Measurements from ENCODE around the gene PLXND1. TPM values are rescaled to one million over a fixed set of nuclear protein-coding genes. Genes with fewer than 3 reads are reported as not detected.
"Not testable (repeated sequence)": the region's sequence is repeated elsewhere in the genome, so short reads cannot be mapped to it uniquely, and the experiment has no call there.

Gene PLXND1
- total and polyA plus RNA-seq, 8 donors: 175 to 263 (median 214) TPM

DNA sequence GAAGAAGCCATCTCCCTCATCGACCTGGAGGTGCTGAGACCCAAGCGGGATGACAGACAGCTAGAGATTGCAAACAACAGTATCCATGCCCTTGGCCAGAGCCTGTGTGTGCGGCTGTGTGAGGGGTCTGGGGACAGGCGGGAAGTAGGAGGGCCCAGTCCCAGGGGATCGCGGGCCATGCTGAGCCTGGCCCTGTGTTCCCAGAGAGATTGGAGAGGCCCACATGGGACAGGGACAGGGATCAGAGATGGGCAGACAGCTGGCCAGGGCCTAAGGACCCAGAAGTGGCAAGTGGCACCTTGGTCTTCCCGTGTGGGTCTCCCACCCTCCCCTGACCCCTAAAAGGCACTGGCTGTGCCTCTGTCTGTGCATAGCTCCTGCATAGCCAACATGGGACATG lies 89.0 kb downstream of the PLXND1 start:
- ATAC-seq (no peak), DNase-seq (no peak)
- Histone ChIP-seq H3K4me1 (no peaks in the 10 kb centered on the region), H3K9me3 (no peaks in the 10 kb centered on the region), H3K4me3 (no peak overlapping the region), H3K36me3 (peaks cover 0 to 53% of the 10 kb centered on the region in 2 donors), H3K27me3 (no peaks in the 10 kb centered on the region), H3K27ac (no peak overlapping the region)
- TF ChIP-seq, protein P1, sequence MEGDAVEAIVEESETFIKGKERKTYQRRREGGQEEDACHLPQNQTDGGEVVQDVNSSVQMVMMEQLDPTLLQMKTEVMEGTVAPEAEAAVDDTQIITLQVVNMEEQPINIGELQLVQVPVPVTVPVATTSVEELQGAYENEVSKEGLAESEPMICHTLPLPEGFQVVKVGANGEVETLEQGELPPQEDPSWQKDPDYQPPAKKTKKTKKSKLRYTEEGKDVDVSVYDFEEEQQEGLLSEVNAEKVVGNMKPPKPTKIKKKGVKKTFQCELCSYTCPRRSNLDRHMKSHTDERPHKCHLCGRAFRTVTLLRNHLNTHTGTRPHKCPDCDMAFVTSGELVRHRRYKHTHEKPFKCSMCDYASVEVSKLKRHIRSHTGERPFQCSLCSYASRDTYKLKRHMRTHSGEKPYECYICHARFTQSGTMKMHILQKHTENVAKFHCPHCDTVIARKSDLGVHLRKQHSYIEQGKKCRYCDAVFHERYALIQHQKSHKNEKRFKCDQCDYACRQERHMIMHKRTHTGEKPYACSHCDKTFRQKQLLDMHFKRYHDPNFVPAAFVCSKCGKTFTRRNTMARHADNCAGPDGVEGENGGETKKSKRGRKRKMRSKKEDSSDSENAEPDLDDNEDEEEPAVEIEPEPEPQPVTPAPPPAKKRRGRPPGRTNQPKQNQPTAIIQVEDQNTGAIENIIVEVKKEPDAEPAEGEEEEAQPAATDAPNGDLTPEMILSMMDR (IDR thresholded peaks at IDR 0.05): no peak
- intact Hi-C loops (cut with DNase I): no loop called here

DNA sequence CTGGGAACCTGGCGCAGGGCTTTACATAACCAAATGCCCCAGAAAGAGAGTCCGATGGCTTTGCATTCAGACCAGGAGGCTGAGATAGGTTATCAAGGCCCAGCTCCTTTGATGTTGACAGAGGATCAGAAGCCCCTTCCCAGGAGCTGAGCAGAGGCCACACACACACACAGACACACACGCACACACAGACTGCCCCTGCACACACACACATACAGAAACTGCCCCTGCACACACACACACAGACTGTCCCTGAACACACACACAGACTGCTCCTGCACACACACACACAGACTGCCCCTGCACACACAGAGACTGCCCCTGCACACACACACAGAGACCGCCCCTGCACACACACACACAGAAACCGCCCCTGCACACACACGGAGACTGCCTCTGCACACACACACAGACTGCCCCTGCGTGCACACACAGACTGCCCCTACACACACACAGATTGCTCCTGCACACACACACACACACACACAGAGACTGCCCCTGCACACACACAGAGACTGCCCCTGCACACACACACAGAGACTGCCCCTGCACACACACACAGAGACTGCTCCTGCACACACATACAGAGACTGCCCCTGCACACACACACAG lies 90.5 kb downstream of the PLXND1 start:
- H3K4me3 ChIP-seq; H3K27me3 ChIP-seq; H3K27ac ChIP-seq; H3K9me3 ChIP-seq; ATAC-seq; H3K4me1 ChIP-seq; DNase-seq; intact Hi-C loops (cut with DNase I): not testable (repeated sequence)
- H3K36me3 ChIP-seq: peaks cover 0 to 59% of the 10 kb centered on the region in 2 donors

DNA sequence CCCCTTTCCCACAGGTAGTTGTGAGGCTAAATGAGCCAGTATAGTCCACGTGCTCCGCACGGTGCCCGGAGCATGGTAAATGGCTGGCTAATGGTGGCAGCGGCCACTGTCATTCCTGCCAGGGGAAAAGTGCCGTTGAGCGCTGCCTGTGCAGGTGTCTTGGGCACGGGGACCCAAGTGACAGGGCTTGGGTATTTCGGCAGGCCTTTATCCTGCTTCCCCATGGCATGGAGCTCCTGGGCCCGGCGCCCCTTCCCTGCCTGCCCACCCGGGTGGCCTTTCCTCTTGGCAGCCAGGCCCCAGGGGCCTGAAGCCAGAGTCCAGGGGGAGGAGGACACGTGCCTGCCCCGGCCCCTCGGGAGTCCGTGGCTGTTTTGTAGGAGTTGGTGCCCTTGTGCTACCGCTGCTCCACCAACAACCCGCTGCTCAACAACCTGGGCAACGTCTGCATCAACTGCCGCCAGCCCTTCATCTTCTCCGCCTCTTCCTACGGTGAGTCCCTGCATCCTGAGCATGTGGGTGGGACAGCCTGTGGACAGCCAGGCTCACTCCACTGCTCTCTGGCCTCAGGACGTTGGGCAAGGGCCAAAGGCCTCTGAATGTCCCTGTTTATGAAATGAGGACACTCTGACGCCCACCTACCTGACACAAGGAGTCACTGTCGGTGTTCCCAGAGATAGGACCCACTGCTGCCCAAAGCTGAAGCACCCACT lies 91.2 kb downstream of the PLXND1 start:
- DNase-seq; H3K9me3 ChIP-seq; H3K27me3 ChIP-seq; intact Hi-C loops (cut with DNase I); H3K4me3 ChIP-seq; H3K4me1 ChIP-seq; ATAC-seq; H3K27ac ChIP-seq: not testable (repeated sequence)
- peaks cover 0 to 65% of the 10 kb centered on the region in 2 donors for H3K36me3 ChIP-seq

DNA sequence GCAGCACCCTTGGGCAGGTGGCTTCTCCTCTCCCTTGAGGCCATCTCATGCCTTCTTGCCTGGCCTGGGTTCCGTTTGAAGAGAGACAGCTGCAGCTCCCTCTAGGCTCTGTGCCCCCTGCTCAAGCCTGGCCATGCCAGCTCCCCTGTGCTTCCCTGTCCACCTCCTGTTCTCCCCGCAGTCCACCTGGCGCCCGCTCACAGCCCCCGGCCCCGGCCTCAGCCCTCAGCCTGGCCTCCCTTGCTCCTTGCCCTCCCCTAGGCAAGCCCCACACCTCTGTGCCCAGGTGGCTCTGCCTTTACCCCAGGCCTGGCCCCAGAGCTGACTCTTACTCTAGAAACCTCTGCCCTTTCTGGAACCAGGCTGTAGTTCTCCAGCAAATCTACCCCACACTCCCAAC lies 91.9 kb downstream of the PLXND1 start:
- Histone ChIP-seq H3K9me3 (no peaks in the 10 kb centered on the region), H3K4me1 (no peaks in the 10 kb centered on the region), H3K27me3 (no peaks in the 10 kb centered on the region), H3K27ac (no peak overlapping the region), H3K4me3 (no peak overlapping the region), H3K36me3 (peaks cover 0 to 68% of the 10 kb centered on the region in 2 donors)
- DNase-seq (no peak), ATAC-seq (no peak)
- intact Hi-C loops (cut with DNase I): no loop called here
- TF ChIP-seq, protein P1 (IDR thresholded peaks at IDR 0.05): no peak

DNA sequence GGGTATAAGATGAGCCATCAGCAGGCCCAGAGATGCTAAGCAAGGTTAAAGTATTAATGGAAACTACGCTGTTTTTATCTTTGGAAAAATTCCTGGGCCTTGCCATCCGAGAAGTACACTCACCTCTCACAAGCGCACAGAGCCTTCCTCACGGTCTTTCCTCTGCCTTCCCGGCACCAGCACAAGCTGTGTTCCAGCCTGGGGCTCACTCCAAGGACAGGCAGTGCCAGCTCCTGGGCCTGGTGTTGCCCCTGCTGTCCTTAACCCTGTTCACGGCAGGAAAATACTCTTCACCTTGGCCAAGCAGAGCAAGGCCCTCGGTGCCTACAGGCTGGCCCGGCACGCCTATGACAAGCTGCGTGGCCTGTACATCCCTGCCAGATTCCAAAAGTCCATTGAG lies 92.4 kb downstream of the PLXND1 start:
- Histone ChIP-seq H3K27ac (no peak overlapping the region), H3K4me1 (no peaks in the 10 kb centered on the region), H3K36me3 (peaks cover 0 to 68% of the 10 kb centered on the region in 2 donors), H3K4me3 (no peak overlapping the region), H3K9me3 (no peaks in the 10 kb centered on the region), H3K27me3 (no peaks in the 10 kb centered on the region)
- ATAC-seq (no peak), DNase-seq (no peak)
- TF ChIP-seq, protein P1 (IDR thresholded peaks at IDR 0.05): no peak
- intact Hi-C loops (cut with DNase I): no loop called here

DNA sequence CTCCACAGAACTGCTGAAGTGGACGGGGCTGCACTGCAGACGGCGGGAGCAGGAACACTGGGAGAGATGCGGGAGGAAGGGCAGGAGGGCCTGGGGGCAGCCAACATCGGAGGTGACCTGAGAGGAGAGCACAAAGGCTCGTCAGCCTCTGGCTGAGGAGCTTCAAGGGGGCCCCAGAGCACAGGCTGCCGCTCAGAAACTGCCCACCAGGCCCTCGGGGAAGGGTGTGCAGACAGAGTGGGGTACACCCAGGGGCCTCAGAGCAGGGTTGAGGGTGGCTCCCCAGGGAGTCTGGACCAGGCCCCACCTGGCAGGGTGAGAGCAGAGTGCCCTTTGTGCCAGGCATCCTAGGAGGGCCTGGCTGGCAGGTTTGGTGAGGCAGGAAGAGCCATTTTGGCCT lies 92.8 kb downstream of the PLXND1 start:
- TF ChIP-seq, protein P1 (IDR thresholded peaks at IDR 0.05): no peak
- Histone ChIP-seq H3K36me3 (peaks cover 0 to 66% of the 10 kb centered on the region in 2 donors), H3K27me3 (no peaks in the 10 kb centered on the region), H3K4me1 (no peaks in the 10 kb centered on the region), H3K9me3 (no peaks in the 10 kb centered on the region), H3K27ac (no peak overlapping the region), H3K4me3 (no peak overlapping the region)
- intact Hi-C loops (cut with DNase I): no loop called here
- DNase-seq (no peak), ATAC-seq (no peak)
